ENCODE results near the gene TTLL1. TPM values are rescaled to one million over a fixed set of nuclear protein-coding genes. Genes with fewer than 3 reads are reported as not detected.

Gene TTLL1
- total RNA-seq, 1 experiment from 2014 or later = 4.3 TPM

- CTCF ChIA-PET = interaction anchor here (2.1 to 2.6 kb wide), 2 partner anchors 9 to 36 kb away, joined by 7 to 10 read pairs; no protein-coding TSS in a partner anchor
- Histone ChIP-seq H3K4me1 (ENCODE audit: control insufficient read depth in 1 of 2, insufficient read depth in 2 of 2, low read length in 2 of 2) (peaks cover 37 to 61% of the 10 kb centered on the region in 2 experiments), H3K27me3 (ENCODE audit: insufficient read depth, low read length) (no peaks in the 10 kb centered on the region), H3K27ac (ENCODE audit: low read depth, low read length) (peak overlapping the region; percentile 99), H3K4me3 (replicated peaks in 1 of 2; ENCODE audit: low read depth in 1 of 2, low read length in 2 of 2) (peak overlapping the region; percentile 71 to 76), H3K79me2 (ENCODE audit: insufficient read depth, low read length) (peaks cover 33% of the 10 kb centered on the region), H3K9me2 (ENCODE audit: insufficient read depth) (no peaks in the 10 kb centered on the region), H3K9me3 (ENCODE audit: control insufficient read depth in 1 of 2, insufficient read depth in 1 of 2, low read depth in 1 of 2, low read length in 2 of 2) (no peaks in the 10 kb centered on the region), H3K4me2 (ENCODE audit: low read length) (peak overlapping the region; percentile 99), H2AFZ (ENCODE audit: low read depth, low read length, poor library complexity, severe bottlenecking) (no peak overlapping the region), H4K20me1 (ENCODE audit: insufficient read depth) (no peaks in the 10 kb centered on the region), H3K36me3 (ENCODE audit: control insufficient read depth in 1 of 2, insufficient read depth in 2 of 2, low read length in 2 of 2) (peaks cover under 1 to 12% of the 10 kb centered on the region in 2 experiments; a peak in 3 of 4 replicates), H3K9ac (ENCODE audit: low read length) (peak overlapping the region; percentile 93)
- ATAC-seq (peak; percentile 84), DNase-seq (ENCODE audit: low read depth, low spot score) (peak; percentile 82)
- RAD21 ChIA-PET (ENCODE audit: low non-redundant PET in 1 of 2, low total read pairs in 2 of 2, uncharacterized antibody in 2 of 2, unreplicated experiment in 2 of 2) = interaction anchor here (0.7 to 1.0 kb wide), 2 partner anchors 10 to 17 kb away, joined by 3 to 4 read pairs; no protein-coding TSS in a partner anchor
- TF ChIP-seq CBX3 (IDR thresholded peaks at IDR 0.05; ENCODE audit: low read depth) (peak; percentile 8; the same call in 1 of the 2 replicates), JUND (IDR thresholded peaks at IDR 0.05) (peak; percentile 65), CTCF (IDR thresholded peaks at IDR 0.05 in 2 of 3, conservative IDR thresholded peaks at IDR 0.05 in 1 of 3; ENCODE audit: borderline replicate concordance in 1 of 3, insufficient read depth in 1 of 3, low read depth in 2 of 3, low read length in 2 of 3) (no peak), FOSL1 (IDR thresholded peaks at IDR 0.05; ENCODE audit: low read depth) (peak; percentile 77), SP1 (IDR thresholded peaks at IDR 0.05; ENCODE audit: low read depth) (peak; percentile 87), REST (IDR thresholded peaks at IDR 0.05; ENCODE audit: low read depth) (no peak), POLR2AphosphoS5 (IDR thresholded peaks at IDR 0.05; ENCODE audit: low read depth, low read length) (peak; percentile 65), EGR1 (IDR thresholded peaks at IDR 0.05; ENCODE audit: low read depth) (peak; percentile 77), CEBPB (IDR thresholded peaks at IDR 0.05; ENCODE audit: low read depth) (no peak)
- intact Hi-C loops (cut with micrococcal nuclease) = no loop called here
- no TSS peak for BruUV-seq (replicated peaks)
- POLR2A ChIA-PET = interaction anchor here (0.7 to 3.1 kb wide), 9 partner anchors 8 to 512 kb away, joined by 3 to 28 read pairs (median 4); partner anchors contain the start of genes BIK, PACSIN2, POLDIP3 and TSPO
These were observed 37.4 kb upstream of the TTLL1 start for GRCh38 chr22:43126501-43127165.
